SK-N-SH (cell line): Measurements from ENCODE around the gene ZNF892. TPM values are rescaled to one million over a fixed set of nuclear protein-coding genes. Genes with fewer than 3 reads are reported as not detected.

Source experiments
- CTCF ChIA-PET: fragments of 300-600, 350-600 bp; formaldehyde crosslinking; extraction: SDS; loops from one replicate; lab custom pipeline; 2021; lab: Yijun Ruan, JAX
- POLR2A ChIA-PET: fragments of 350-600 bp; sonication (Branson Sonifier 250); formaldehyde crosslinking; extraction: SDS; loops from one replicate; lab custom pipeline; 2020; ENCODE audit warnings: antibody characterized with exemption, inconsistent platforms; lab: Yijun Ruan, JAX
- DNase-seq: peaks from one replicate; pipeline ENCODE4 v3.0.0; 2012
- H2AFZ ChIP-seq: fragments of 200-600 bp; sonication (generic); 2 replicates; pipeline ENCODE4 v1.8.1; 2016; ENCODE audit warnings: antibody characterized with exemption, mild to moderate bottlenecking, low read depth
- H3F3A ChIP-seq: fragments of 200-600 bp; sonication (generic); replicated peaks from 2 replicates; pipeline ENCODE3; 2016; ENCODE audit warnings: antibody characterized with exemption, mild to moderate bottlenecking; ENCODE audit not compliant: insufficient read depth
- H3K27ac ChIP-seq, 2 experiments: fragments of 200-500 bp in 1 of 2; fragments of 200-600 bp in 1 of 2; sonication (Bioruptor generic) in 1 of 2; sonication (generic), shearing (Covaris generic) in 1 of 2; 2 replicates each; pipeline versions ENCODE4 v1.5.1 to v1.6.1; 2014 to 2016; ENCODE audit warnings: low read depth in 2 of 2, inconsistent platforms in 1 of 2, low read length in 1 of 2, mild to moderate bottlenecking in 1 of 2, mixed read lengths in 1 of 2
- H3K27me3 ChIP-seq: fragments of 200-600 bp; sonication (generic), shearing (Covaris generic); 2 replicates; pipeline ENCODE4 v1.6.1; 2016; ENCODE audit warnings: mixed run types; ENCODE audit not compliant: insufficient read depth
- H3K36me3 ChIP-seq, 2 experiments: fragments of 200-500 bp in 1 of 2; fragments of 200-600 bp in 1 of 2; sonication (Bioruptor generic) in 1 of 2; sonication (generic) in 1 of 2; replicated peaks in 1 of 2; 2 replicates each; pipeline versions ENCODE3 to v1.5.1; 2014 to 2016; ENCODE audit warnings: low read length in 1 of 2, mild to moderate bottlenecking in 1 of 2; ENCODE audit not compliant: insufficient read depth in 2 of 2, control insufficient read depth in 1 of 2
- H3K4me1 ChIP-seq, 2 experiments: fragments of 200-500 bp in 1 of 2; fragments of 200-600 bp in 1 of 2; sonication (Bioruptor generic) in 1 of 2; sonication (generic), shearing (Covaris generic) in 1 of 2; 2 replicates each; pipeline versions ENCODE4 v1.5.1 to v1.6.1; 2014 to 2016; ENCODE audit warnings: low read depth in 1 of 2, low read length in 1 of 2, mixed run types in 1 of 2; ENCODE audit not compliant: insufficient read depth in 2 of 2, control insufficient read depth in 1 of 2
- H3K4me2 ChIP-seq: fragments of 200-600 bp; sonication (generic), shearing (Covaris generic); 2 replicates; pipeline ENCODE4 v1.6.1; 2017; ENCODE audit warnings: mixed run types
- H3K4me3 ChIP-seq, 2 experiments: fragments of 200-500 bp in 1 of 2; fragments of 200-600 bp in 1 of 2; sonication (Bioruptor generic) in 1 of 2; sonication (generic), shearing (Covaris generic) in 1 of 2; 2 replicates each; pipeline versions ENCODE4 v1.5.1 to v1.8.1; 2014 to 2016; ENCODE audit warnings: low read depth in 2 of 2, inconsistent platforms in 1 of 2, low read length in 1 of 2, mild to moderate bottlenecking in 1 of 2, mixed read lengths in 1 of 2, moderate library complexity in 1 of 2
- H3K79me2 ChIP-seq: fragments of 200-600 bp; sonication (generic); 2 replicates; pipeline ENCODE4 v1.8.1; 2017; ENCODE audit warnings: mild to moderate bottlenecking; ENCODE audit not compliant: insufficient read depth
- H3K9ac ChIP-seq: fragments of 200-600 bp; sonication (generic); 2 replicates; pipeline ENCODE4 v1.6.1; 2017; ENCODE audit warnings: mixed run types
- H3K9me2 ChIP-seq: fragments of 200-600 bp; sonication (generic); 2 replicates; pipeline ENCODE4 v1.6.1; 2017; ENCODE audit warnings: mixed run types
- H3K9me3 ChIP-seq: fragments of 200-600 bp; sonication (generic); 2 replicates; pipeline ENCODE4 v1.6.1; 2017; ENCODE audit warnings: mixed run types, mild to moderate bottlenecking, moderate library complexity
- H4K20me1 ChIP-seq: fragments of 200-600 bp; sonication (generic); 2 replicates; pipeline ENCODE4 v1.6.1; 2017; ENCODE audit warnings: mild to moderate bottlenecking, mixed run types; ENCODE audit not compliant: insufficient read depth
- GABPA ChIP-seq: IDR thresholded peaks from 2 replicates; pipeline ENCODE4 v1.4.0; 2012; ENCODE audit warnings: low read depth, mild to moderate bottlenecking
- GATA2 ChIP-seq: sonication (generic); formaldehyde crosslinking; IDR thresholded peaks from 2 replicates; pipeline ENCODE4 v1.5.0; 2020; ENCODE audit warnings: mild to moderate bottlenecking, missing genetic modification reagents
- MEF2A ChIP-seq: IDR thresholded peaks from 2 replicates; pipeline ENCODE4 v1.4.0; 2012; ENCODE audit warnings: low read depth, borderline replicate concordance
- RFX5 ChIP-seq: IDR thresholded peaks from 2 replicates; pipeline ENCODE4 v1.6.1; 2012; ENCODE audit warnings: mild to moderate bottlenecking, improper control_type of control experiment, low read length
- TEAD4 ChIP-seq: IDR thresholded peaks from 2 replicates; pipeline ENCODE4 v1.4.0; 2012; ENCODE audit warnings: mild to moderate bottlenecking, borderline replicate concordance; ENCODE audit not compliant: insufficient read depth
- YY1 ChIP-seq: IDR thresholded peaks from 2 replicates; pipeline ENCODE4 v1.4.0; 2012; ENCODE audit warnings: low read depth, mild to moderate bottlenecking
- WGBS: methylation state at CpG from one replicate; pipeline ENCODE4 v1.1.6; 2017; ENCODE audit warnings: low lambda C conversion rate; 5-methylcytosine and 5-hydroxymethylcytosine counted together
- polyA plus RNA-seq, 3 experiments: library from polyadenylated mRNA; depleted of rRNA; stranded (reverse); fragments of >200 nt; gene quantifications; 2 replicates each; pipeline ENCODE4 v1.2.3, GENCODE V29; 2012
- TF ChIP-seq, protein P1 (sequence below): IDR thresholded peaks from 2 replicates; pipeline ENCODE4 v1.6.1; 2012; ENCODE audit warnings: mild to moderate bottlenecking, low read depth, low read length, moderate library complexity
- TF ChIP-seq, protein P2 (sequence below): IDR thresholded peaks from 2 replicates; pipeline ENCODE4; 2012
- TF ChIP-seq, protein P3 (sequence below): IDR thresholded peaks from 2 replicates; pipeline ENCODE4 v1.4.0; 2012; ENCODE audit warnings: low read depth
- TF ChIP-seq, protein P4 (sequence below): IDR thresholded peaks from 2 replicates; pipeline ENCODE4 v1.4.0; 2012; ENCODE audit warnings: low read depth, borderline replicate concordance

The ZNF892 gene
- polyA plus RNA-seq, 1 of the 3 experiments (the other 2 are of a cell fraction): 1.4 TPM

DNA sequence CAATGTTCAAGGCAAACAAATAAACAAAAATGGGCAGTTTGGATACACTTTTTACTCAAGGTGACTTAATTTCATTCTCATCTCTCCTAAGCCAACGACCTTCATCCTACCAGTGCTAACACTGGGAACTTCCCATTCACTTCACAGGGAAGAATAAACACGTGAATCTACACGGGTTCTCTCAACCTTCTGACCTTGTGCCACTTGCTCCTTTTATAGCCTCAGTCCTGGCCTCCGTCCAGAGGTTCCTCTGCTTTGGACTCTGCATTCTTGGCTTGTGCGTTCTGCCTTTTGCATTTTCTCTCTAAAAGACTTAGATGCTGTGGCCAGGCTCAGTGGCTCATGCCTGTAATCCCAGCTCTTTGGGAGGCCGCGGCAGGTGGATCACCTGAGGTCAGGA, 27.9 kb upstream of the ZNF892 start:
- no peak for DNase-seq
- H3K4me1 ChIP-seq: no peaks in the 10 kb centered on the region
- WGBS: 95% methylated on average over 7 of the region's 7 CpGs
- CTCF ChIA-PET: interaction anchor here (0.6 kb wide), 1 partner anchor 34 kb away, joined by 3 read pairs; no protein-coding TSS in a partner anchor
- no peak overlapping the region for H3K27ac ChIP-seq
- no peak overlapping the region for H2AFZ ChIP-seq
- POLR2A ChIA-PET: no interaction called here
- H4K20me1 ChIP-seq: no peaks in the 10 kb centered on the region
- 0 out of 2 replicates have a peak, but pooled peaks cover 7% of the 10 kb centered on the region for H3K79me2 ChIP-seq
- no peaks in the 10 kb centered on the region for H3K9me3 ChIP-seq
- no peak overlapping the region for H3K4me3 ChIP-seq
- no peaks in the 10 kb centered on the region for H3K9me2 ChIP-seq
- H3K9ac ChIP-seq: no peak overlapping the region
- no peaks in the 10 kb centered on the region for H3F3A ChIP-seq
- no peak overlapping the region for H3K4me2 ChIP-seq
- H3K27me3 ChIP-seq: no peaks in the 10 kb centered on the region
- peaks cover 40 to 41% of the 10 kb centered on the region in 2 experiments for H3K36me3 ChIP-seq
- TF ChIP-seq TEAD4: no peak
- TF ChIP-seq YY1: no peak
- TF ChIP-seq, protein P1, sequence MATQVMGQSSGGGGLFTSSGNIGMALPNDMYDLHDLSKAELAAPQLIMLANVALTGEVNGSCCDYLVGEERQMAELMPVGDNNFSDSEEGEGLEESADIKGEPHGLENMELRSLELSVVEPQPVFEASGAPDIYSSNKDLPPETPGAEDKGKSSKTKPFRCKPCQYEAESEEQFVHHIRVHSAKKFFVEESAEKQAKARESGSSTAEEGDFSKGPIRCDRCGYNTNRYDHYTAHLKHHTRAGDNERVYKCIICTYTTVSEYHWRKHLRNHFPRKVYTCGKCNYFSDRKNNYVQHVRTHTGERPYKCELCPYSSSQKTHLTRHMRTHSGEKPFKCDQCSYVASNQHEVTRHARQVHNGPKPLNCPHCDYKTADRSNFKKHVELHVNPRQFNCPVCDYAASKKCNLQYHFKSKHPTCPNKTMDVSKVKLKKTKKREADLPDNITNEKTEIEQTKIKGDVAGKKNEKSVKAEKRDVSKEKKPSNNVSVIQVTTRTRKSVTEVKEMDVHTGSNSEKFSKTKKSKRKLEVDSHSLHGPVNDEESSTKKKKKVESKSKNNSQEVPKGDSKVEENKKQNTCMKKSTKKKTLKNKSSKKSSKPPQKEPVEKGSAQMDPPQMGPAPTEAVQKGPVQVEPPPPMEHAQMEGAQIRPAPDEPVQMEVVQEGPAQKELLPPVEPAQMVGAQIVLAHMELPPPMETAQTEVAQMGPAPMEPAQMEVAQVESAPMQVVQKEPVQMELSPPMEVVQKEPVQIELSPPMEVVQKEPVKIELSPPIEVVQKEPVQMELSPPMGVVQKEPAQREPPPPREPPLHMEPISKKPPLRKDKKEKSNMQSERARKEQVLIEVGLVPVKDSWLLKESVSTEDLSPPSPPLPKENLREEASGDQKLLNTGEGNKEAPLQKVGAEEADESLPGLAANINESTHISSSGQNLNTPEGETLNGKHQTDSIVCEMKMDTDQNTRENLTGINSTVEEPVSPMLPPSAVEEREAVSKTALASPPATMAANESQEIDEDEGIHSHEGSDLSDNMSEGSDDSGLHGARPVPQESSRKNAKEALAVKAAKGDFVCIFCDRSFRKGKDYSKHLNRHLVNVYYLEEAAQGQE: no peak
- TF ChIP-seq, protein P2, sequence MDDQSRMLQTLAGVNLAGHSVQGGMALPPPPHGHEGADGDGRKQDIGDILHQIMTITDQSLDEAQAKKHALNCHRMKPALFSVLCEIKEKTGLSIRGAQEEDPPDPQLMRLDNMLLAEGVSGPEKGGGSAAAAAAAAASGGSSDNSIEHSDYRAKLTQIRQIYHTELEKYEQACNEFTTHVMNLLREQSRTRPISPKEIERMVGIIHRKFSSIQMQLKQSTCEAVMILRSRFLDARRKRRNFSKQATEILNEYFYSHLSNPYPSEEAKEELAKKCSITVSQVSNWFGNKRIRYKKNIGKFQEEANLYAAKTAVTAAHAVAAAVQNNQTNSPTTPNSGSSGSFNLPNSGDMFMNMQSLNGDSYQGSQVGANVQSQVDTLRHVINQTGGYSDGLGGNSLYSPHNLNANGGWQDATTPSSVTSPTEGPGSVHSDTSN: no peak
- TF ChIP-seq, protein P3, sequence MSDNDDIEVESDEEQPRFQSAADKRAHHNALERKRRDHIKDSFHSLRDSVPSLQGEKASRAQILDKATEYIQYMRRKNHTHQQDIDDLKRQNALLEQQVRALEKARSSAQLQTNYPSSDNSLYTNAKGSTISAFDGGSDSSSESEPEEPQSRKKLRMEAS: no peak
- no peak for TF ChIP-seq GABPA
- TF ChIP-seq RFX5: no peak
- TF ChIP-seq MEF2A: no peak
- TF ChIP-seq, protein P4, sequence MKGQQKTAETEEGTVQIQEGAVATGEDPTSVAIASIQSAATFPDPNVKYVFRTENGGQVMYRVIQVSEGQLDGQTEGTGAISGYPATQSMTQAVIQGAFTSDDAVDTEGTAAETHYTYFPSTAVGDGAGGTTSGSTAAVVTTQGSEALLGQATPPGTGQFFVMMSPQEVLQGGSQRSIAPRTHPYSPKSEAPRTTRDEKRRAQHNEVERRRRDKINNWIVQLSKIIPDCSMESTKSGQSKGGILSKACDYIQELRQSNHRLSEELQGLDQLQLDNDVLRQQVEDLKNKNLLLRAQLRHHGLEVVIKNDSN: no peak

DNA sequence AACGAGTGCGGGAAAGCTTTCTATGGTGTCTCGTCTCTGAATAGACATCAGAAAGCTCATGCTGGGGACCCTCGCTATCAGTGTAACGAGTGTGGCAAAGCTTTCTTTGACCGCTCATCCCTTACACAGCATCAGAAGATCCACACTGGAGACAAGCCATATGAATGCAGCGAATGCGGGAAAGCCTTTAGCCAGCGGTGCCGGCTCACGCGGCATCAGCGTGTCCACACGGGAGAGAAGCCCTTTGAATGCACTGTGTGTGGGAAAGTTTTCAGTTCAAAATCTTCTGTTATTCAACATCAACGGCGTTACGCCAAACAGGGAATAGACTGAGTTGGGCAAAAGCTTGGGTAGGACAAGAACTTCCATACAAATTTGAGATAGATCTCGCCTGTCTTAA, 25.5 kb upstream of the ZNF892 start:
- 93% methylated on average over 18 of the region's 18 CpGs for WGBS
- POLR2A ChIA-PET: no interaction called here

More for the DNA sequence above, 25.5 kb upstream of the ZNF892 start:
- no peaks in the 10 kb centered on the region for H3K27me3 ChIP-seq
- H3F3A ChIP-seq: no peaks in the 10 kb centered on the region
- H3K4me3 ChIP-seq: no peak overlapping the region
- H3K4me1 ChIP-seq: no peaks in the 10 kb centered on the region
- no peaks in the 10 kb centered on the region for H4K20me1 ChIP-seq
- H3K79me2 ChIP-seq: no peaks in the 10 kb centered on the region
- H3K27ac ChIP-seq: no peak overlapping the region
- peaks cover 38 to 40% of the 10 kb centered on the region in 2 experiments for H3K36me3 ChIP-seq
- H2AFZ ChIP-seq: no peak overlapping the region
- no peaks in the 10 kb centered on the region for H3K9me2 ChIP-seq
- no peak for TF ChIP-seq GATA2 (CRISPR knock-in tag)
- DNase-seq: no peak
- CTCF ChIA-PET: no interaction called here
- no peak overlapping the region for H3K4me2 ChIP-seq
- H3K9me3 ChIP-seq: no peaks in the 10 kb centered on the region
- H3K9ac ChIP-seq: no peak overlapping the region
